MM.1S (cell line): ENCODE results near the gene MED16.

Experiments used
- CTCF ChIP-seq: fragments of 300-600 bp; sonication (generic); IDR thresholded peaks from 2 replicates; pipeline ENCODE4 v1.5.1; 2016; ENCODE audit warnings: antibody characterized with exemption, low read length, mixed read lengths
- EZH2 ChIP-seq: fragments of 300-600 bp; sonication (generic); optimal IDR thresholded peaks from 2 replicates; pipeline ENCODE3; 2017; ENCODE audit warnings: low read depth, mild to moderate bottlenecking, antibody characterized with exemption, low read length, mixed read lengths
- EZH2phosphoT487 ChIP-seq: fragments of 300-600 bp; sonication (generic); IDR thresholded peaks from 2 replicates; pipeline ENCODE4 v1.6.1; 2018; ENCODE audit warnings: antibody characterized with exemption, low read length

GRCh38 chr19:903266-903797, 10.3 kb upstream of the MED16 start:
- TF ChIP-seq EZH2phosphoT487, result no peak
- TF ChIP-seq CTCF, result no peak
- no peak for TF ChIP-seq EZH2
